Thyroid gland (tissue), 4 donors: ENCODE data around the gene NFYC. TPM values are rescaled to one million over a fixed set of nuclear protein-coding genes. Genes with fewer than 3 reads are reported as not detected.
A peak's percentile ranks its signal among the peaks of the same experiment; 100 is the strongest.

Experiments
- DNase-seq, 2 donors: peaks; one replicate each; pipeline ENCODE4 v3.0.0-alpha.2; 2019
- H3K27ac ChIP-seq, 3 donors: fragments of 200-600 bp; sonication (generic); 1 replicate in 2 of 3; 2 replicates in 1 of 3; pipeline ENCODE4 v1.5.1; 2016 to 2019; ENCODE audit warnings: mild to moderate bottlenecking in 1 of 3, moderate library complexity in 1 of 3
- H3K27me3 ChIP-seq: fragments of 200-600 bp; sonication (generic); one replicate; pipeline ENCODE4 v1.5.1; 2019
- H3K36me3 ChIP-seq, 2 donors: fragments of 200-600 bp; sonication (generic); one replicate each; pipeline ENCODE4 v1.5.1; 2016 to 2019
- H3K4me1 ChIP-seq, 2 donors: fragments of 200-600 bp; sonication (generic); one replicate each; pipeline ENCODE4 v1.5.1; 2017 to 2019
- H3K4me3 ChIP-seq, 3 donors: fragments of 200-600 bp; sonication (generic); replicated peaks in 1 of 3; 1 replicate in 2 of 3; 2 replicates in 1 of 3; pipeline ENCODE4 v1.5.1; 2016; ENCODE audit warnings: mild to moderate bottlenecking in 1 of 3
- H3K9me3 ChIP-seq: fragments of 200-600 bp; sonication (generic); one replicate; pipeline ENCODE4 v1.5.1; 2017
- CTCF ChIP-seq, 6 experiments: fragments of 200-600 bp in 3 of 6; fragments of 450-650 bp in 3 of 6; sonication (generic) in 3 of 6; IDR thresholded peaks; one replicate each; pipeline ENCODE4 v1.5.1; 2016 to 2019; ENCODE audit warnings: antibody characterized with exemption in 6 of 6, mild to moderate bottlenecking in 2 of 6, inconsistent platforms in 1 of 6, moderate library complexity in 1 of 6
- POLR2A ChIP-seq, 2 donors: fragments of 450-650 bp; IDR thresholded peaks; one replicate each; pipeline ENCODE4 v1.6.1; 2017; ENCODE audit warnings: antibody characterized with exemption in 2 of 2, mild to moderate bottlenecking in 2 of 2, moderate library complexity in 1 of 2
- WGBS, 2 donors: methylation state at CpG; one replicate each; pipeline ENCODE4 v1.1.5; 2017; 5-methylcytosine and 5-hydroxymethylcytosine counted together
- intact Hi-C: fragments of 100-400 bp; cut with DNase I; formaldehyde crosslinking; loops from one replicate; pipeline ENCODE4 v1.15.1; 2023
- total RNA-seq, 4 donors: library from RNA; depleted of rRNA; stranded (reverse); fragments of >200 nt; gene quantifications; one replicate each; pipeline ENCODE4 v1.2.3, GENCODE V29; 2016

Gene NFYC
- total RNA-seq, 4 donors from 2014 or later, result 70.5 to 175 (median 96.7) TPM

GRCh38 chr1:40712997-40713396, 21.5 kb downstream of the NFYC start:
- peaks cover 55 to 65% of the 10 kb centered on the region in 2 donors for H3K4me1 ChIP-seq
- no peak for DNase-seq

GRCh38 chr1:40715491-40716059, 24.1 kb downstream of the NFYC start:
- no peak overlapping the region for H3K27ac ChIP-seq
- no peak for TF ChIP-seq POLR2A (IDR thresholded peaks at IDR 0.05)
- DNase-seq, result no peak
- H3K4me3 ChIP-seq, result no peak overlapping the region
- no peaks in the 10 kb centered on the region for H3K27me3 ChIP-seq
- 63 to 71% methylated on average over 4 of the region's 4 CpGs for WGBS, 2 donors
- no peaks in the 10 kb centered on the region for H3K36me3 ChIP-seq
- intact Hi-C loops, result no loop called here
- peaks cover 67 to 73% of the 10 kb centered on the region in 2 donors for H3K4me1 ChIP-seq
- H3K9me3 ChIP-seq, result no peaks in the 10 kb centered on the region

More at GRCh38 chr1:40712997-40713396, 21.5 kb downstream of the NFYC start:
- Histone ChIP-seq H3K9me3 (no peaks in the 10 kb centered on the region), H3K27me3 (no peaks in the 10 kb centered on the region), H3K36me3 (no peaks in the 10 kb centered on the region), H3K4me3 (no peak overlapping the region), H3K27ac (peak overlapping the region; percentile 47 to 95 (median 87))
- intact Hi-C loops, result no loop called here
- TF ChIP-seq CTCF (IDR thresholded peaks at IDR 0.05), result no peak
- no peak for TF ChIP-seq POLR2A (IDR thresholded peaks at IDR 0.05)

DNA sequence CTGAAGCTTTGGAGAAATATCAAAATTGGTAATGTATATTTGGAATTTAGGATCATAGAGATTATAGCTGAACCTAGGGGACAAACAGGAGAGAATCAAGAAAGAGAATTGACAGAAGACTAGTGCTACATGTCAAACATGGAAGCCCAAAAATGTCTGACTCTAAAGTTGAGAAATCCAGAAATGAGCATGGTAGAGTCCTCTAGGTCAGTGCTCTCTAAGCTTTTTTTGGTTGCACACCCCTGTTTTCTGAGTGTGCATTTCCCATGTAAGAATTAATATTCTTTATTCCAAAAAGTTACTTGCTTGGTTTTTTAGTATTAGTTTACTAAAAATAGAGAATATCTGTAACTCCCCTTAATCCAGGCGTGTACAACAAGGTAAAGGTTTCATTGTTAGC, 25.6 kb downstream of the NFYC start:
- Histone ChIP-seq H3K4me3 (no peak overlapping the region), H3K9me3 (no peaks in the 10 kb centered on the region), H3K27me3 (no peaks in the 10 kb centered on the region), H3K36me3 (no peaks in the 10 kb centered on the region), H3K27ac (no peak overlapping the region), H3K4me1 (peaks cover 59 to 68% of the 10 kb centered on the region in 2 donors)
- whole genome bisulfite sequencing, 2 donors, result 95 to 98% methylated on average over 1 of the region's 1 CpG
- TF ChIP-seq POLR2A (IDR thresholded peaks at IDR 0.05) (no peak), CTCF (IDR thresholded peaks at IDR 0.05) (no peak)
- intact Hi-C loops, result no loop called here
- no peak for DNase-seq

- Histone ChIP-seq H3K9me3 (no peaks in the 10 kb centered on the region), H3K27me3 (no peaks in the 10 kb centered on the region), H3K36me3 (no peaks in the 10 kb centered on the region), H3K4me1 (peaks cover 59 to 68% of the 10 kb centered on the region in 2 donors), H3K4me3 (no peak overlapping the region), H3K27ac (no peak overlapping the region)
- no peak for DNase-seq
- 41 to 44% methylated on average over 1 of the region's 1 CpG for WGBS, 2 donors
- no peak for TF ChIP-seq CTCF (IDR thresholded peaks at IDR 0.05)
- no peak for TF ChIP-seq POLR2A (IDR thresholded peaks at IDR 0.05)
- intact Hi-C loops, result no loop called here
These were observed 26.5 kb downstream of the NFYC start for GRCh38 chr1:40717955-40718354.

DNA sequence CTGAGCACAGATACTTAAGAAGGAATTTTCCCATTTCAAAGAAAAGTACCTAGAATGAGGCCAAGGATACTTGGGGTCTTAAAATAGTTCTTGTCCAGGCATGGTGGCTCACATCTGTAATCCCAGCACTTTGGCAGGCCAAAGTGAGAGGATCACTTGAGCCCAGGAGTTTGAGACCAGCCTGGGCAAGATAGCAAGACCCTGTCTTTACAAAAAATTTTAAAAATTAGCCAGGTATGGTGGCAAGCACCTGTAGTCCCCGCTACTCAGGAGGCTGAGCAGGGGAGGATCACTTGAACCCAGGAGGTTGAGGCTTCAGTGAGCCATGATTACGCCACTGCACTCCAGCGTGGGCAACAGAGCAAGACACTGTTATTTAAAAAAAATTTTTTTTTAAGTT, 29.0 kb downstream of the NFYC start:
- peaks cover 46 to 63% of the 10 kb centered on the region in 2 donors for H3K4me1 ChIP-seq
- intact Hi-C loops, result no loop called here

More for the DNA sequence above, 29.0 kb downstream of the NFYC start:
- Histone ChIP-seq H3K27me3 (no peaks in the 10 kb centered on the region), H3K4me3 (no peak overlapping the region), H3K27ac (no peak overlapping the region), H3K9me3 (no peaks in the 10 kb centered on the region), H3K36me3 (no peaks in the 10 kb centered on the region)
- no peak for DNase-seq
- no peak for TF ChIP-seq CTCF (IDR thresholded peaks at IDR 0.05)
- WGBS, 2 donors, result 91 to 99% methylated on average over 3 of the region's 3 CpGs
